K562 (cell line): ENCODE data around the gene CPHXL2. TPM values are rescaled to one million over a fixed set of nuclear protein-coding genes. Genes with fewer than 3 reads are reported as not detected.

Experiments used
- ATAC-seq: fragments of 200-7000 bp; cut with Tn5 transposase; 3 replicates; pipeline ENCODE4 v1.9.1; 2020; ENCODE audit warnings: moderate library complexity
- BruUV-seq: library from RNA; stranded (reverse); fragments of 400-500 nt; replicated peaks from 2 replicates; lab custom pipeline; 2021; lab: Mats Ljungman, UMichigan
- CTCF ChIA-PET: fragments of 300-600 bp; formaldehyde crosslinking; extraction: SDS; loops from one replicate; lab custom pipeline; 2021; ENCODE audit warnings: low intra/inter-chr PET ratio; lab: Yijun Ruan, JAX
- POLR2A ChIA-PET: fragments of 300-600, 350-650 bp; sonication (Branson Sonifier 250); formaldehyde crosslinking; extraction: SDS; loops from one replicate; lab custom pipeline; 2021; ENCODE audit warnings: antibody characterized with exemption, inconsistent platforms; lab: Yijun Ruan, JAX
- DNase-seq, 4 experiments: peaks; one replicate each; pipeline versions ENCODE4 v3.0.0 to v3.0.0-alpha.2; 2011 to 2018; ENCODE audit warnings: low spot score in 3 of 4, mixed read lengths in 3 of 4; ENCODE audit errors: extremely low read depth in 1 of 4
- FAIRE-seq: peaks from 2 replicates; lab custom pipeline; 2011; peaks lifted over from hg19 to GRCh38; lab: Jason Lieb, UNC
- H2AFZ ChIP-seq: 2 replicates; pipeline ENCODE4 v1.6.0; 2011; ENCODE audit warnings: low read depth, low read length, control low read depth, inconsistent platforms
- H3K27ac ChIP-seq: fragments of 200-600 bp; 3 replicates; pipeline ENCODE4 v1.8.0; 2011; ENCODE audit warnings: low read depth, mild to moderate bottlenecking, control low read depth, inconsistent platforms, low read length, moderate library complexity, mixed read lengths; ENCODE audit errors: extremely low read depth
- H3K27me3 ChIP-seq, 2 experiments: fragments of 300-600 bp in 1 of 2; 2 replicates in 1 of 2; 3 replicates in 1 of 2; pipeline versions ENCODE4 v1.6.0 to v1.8.0; 2011; ENCODE audit warnings: inconsistent platforms in 2 of 2, low read length in 2 of 2, mild to moderate bottlenecking in 1 of 2, mixed read lengths in 1 of 2, moderate library complexity in 1 of 2; ENCODE audit not compliant: control insufficient read depth in 2 of 2, insufficient read depth in 2 of 2
- H3K36me3 ChIP-seq: fragments of 300-600 bp; 3 replicates; pipeline ENCODE4 v1.8.0; 2011; ENCODE audit warnings: mild to moderate bottlenecking, low read length, inconsistent platforms; ENCODE audit not compliant: control insufficient read depth, insufficient read depth
- H3K4me1 ChIP-seq, 2 experiments: fragments of 200-600 bp in 1 of 2; replicated peaks in 1 of 2; 2 replicates in 1 of 2; 3 replicates in 1 of 2; pipeline versions ENCODE4 v1.5.1 to v1.8.0; 2011; ENCODE audit warnings: inconsistent platforms in 2 of 2, low read length in 2 of 2, mild to moderate bottlenecking in 1 of 2, mixed read lengths in 1 of 2, moderate library complexity in 1 of 2; ENCODE audit not compliant: control insufficient read depth in 2 of 2, insufficient read depth in 2 of 2
- H3K4me2 ChIP-seq: 2 replicates; pipeline ENCODE4 v1.6.1; 2011; ENCODE audit warnings: low read length, control low read depth, inconsistent platforms, mixed read lengths; ENCODE audit not compliant: insufficient read depth
- H3K4me3 ChIP-seq: fragments of 200-600 bp; sonication (generic), shearing (Covaris generic); 2 replicates; pipeline ENCODE4 v1.5.1; 2016; ENCODE audit warnings: control low read depth, inconsistent platforms
- H3K79me2 ChIP-seq: fragments of 200-600 bp; 3 replicates; pipeline ENCODE4 v1.8.0; 2011; ENCODE audit warnings: low read length, inconsistent platforms; ENCODE audit not compliant: control insufficient read depth, insufficient read depth
- H3K9ac ChIP-seq, 2 experiments: 2 replicates each; pipeline versions ENCODE4 v1.6.0 to v1.6.1; 2011; ENCODE audit warnings: low read depth in 2 of 2, low read length in 2 of 2, control low read depth in 1 of 2, inconsistent platforms in 1 of 2, mild to moderate bottlenecking in 1 of 2, mixed read lengths in 1 of 2; ENCODE audit not compliant: insufficient read depth in 1 of 2
- H3K9me1 ChIP-seq: one replicate; pipeline ENCODE4 v1.6.0; 2011; ENCODE audit warnings: inconsistent platforms, mild to moderate bottlenecking, low read length, moderate library complexity; ENCODE audit not compliant: control insufficient read depth, insufficient read depth
- H3K9me3 ChIP-seq: replicated peaks from 2 replicates; pipeline ENCODE4 v1.5.1; 2011; ENCODE audit warnings: low read depth, low read length, inconsistent platforms; ENCODE audit not compliant: control insufficient read depth, insufficient read depth
- H4K20me1 ChIP-seq: replicated peaks from 2 replicates; pipeline ENCODE4 v1.6.1; 2011; ENCODE audit warnings: low read length, inconsistent platforms, mixed read lengths; ENCODE audit not compliant: control insufficient read depth, insufficient read depth
- CBFA2T3 ChIP-seq: fragments of 450-650 bp; IDR thresholded peaks from 2 replicates; pipeline ENCODE4 v1.6.1; 2017
- CBX3 ChIP-seq, 2 experiments: IDR thresholded peaks; 1 replicate in 1 of 2; 2 replicates in 1 of 2; pipeline ENCODE4 v1.6.1; 2012; ENCODE audit warnings: inconsistent platforms in 2 of 2, low read length in 2 of 2, borderline replicate concordance in 1 of 2, control low read depth in 1 of 2
- CHCHD3 ChIP-seq: fragments of 250-450 bp; sonication (Bioruptor Pico); IDR thresholded peaks from 2 replicates; pipeline ENCODE4 v2.1.2; 2022; ENCODE audit warnings: mild to moderate bottlenecking
- CREM ChIP-seq: IDR thresholded peaks from 2 replicates; pipeline ENCODE4 v1.6.1; 2014; ENCODE audit warnings: antibody characterized with exemption, low read depth
- CTBP1 ChIP-seq: fragments of 450-650 bp; IDR thresholded peaks from 2 replicates; pipeline ENCODE4 v1.6.1; 2016; ENCODE audit warnings: borderline replicate concordance
- FOSL1 ChIP-seq: fragments of 200-800 bp; sonication (Bioruptor generic); conservative IDR thresholded peaks from 2 replicates; pipeline ENCODE4 v1.6.1; 2016; ENCODE audit warnings: missing genetic modification characterization, missing compliant biosample characterization
- FOXM1 ChIP-seq, 2 experiments: fragments of 450-650 bp in 1 of 2; sonication (generic) in 1 of 2; formaldehyde crosslinking in 1 of 2; IDR thresholded peaks; 2 replicates each; pipeline versions ENCODE4 v1.6.1 to v1.9.0; 2017 to 2022; ENCODE audit warnings: low read depth in 2 of 2, mild to moderate bottlenecking in 2 of 2, missing genetic modification reagents in 1 of 2, moderate library complexity in 1 of 2
- HNRNPK ChIP-seq: fragments of 200-400 bp; formaldehyde crosslinking; IDR thresholded peaks from one replicate; pipeline ENCODE4 v1.6.1; 2018; ENCODE audit warnings: mild to moderate bottlenecking, low read depth, low read length; ENCODE audit not compliant: poor library complexity, severe bottlenecking
- IRF9 ChIP-seq: fragments of 450-650 bp; IDR thresholded peaks from 2 replicates; pipeline ENCODE4 v1.6.1; 2016; ENCODE audit warnings: missing biosample characterization, missing genetic modification characterization
- KHSRP ChIP-seq: fragments of 450-650 bp; IDR thresholded peaks from 2 replicates; pipeline ENCODE4 v1.6.1; 2017
- MCM7 ChIP-seq, 2 experiments: fragments of 450-650 bp; IDR thresholded peaks; 2 replicates each; pipeline ENCODE4 v1.6.1; 2016 to 2018
- MTA2 ChIP-seq: fragments of 450-650 bp; IDR thresholded peaks from 2 replicates; pipeline ENCODE4 v1.6.1; 2016; ENCODE audit warnings: low read depth
- POLR2A ChIP-seq: fragments of 450-650 bp; conservative IDR thresholded peaks from 2 replicates; pipeline ENCODE4 v1.6.1; 2016
- POU5F1 ChIP-seq: fragments of 150-350 bp; IDR thresholded peaks from 2 replicates; pipeline ENCODE4 v1.6.1; 2014; ENCODE audit warnings: borderline replicate concordance, low read length, low read depth, mild to moderate bottlenecking; ENCODE audit not compliant: partially characterized antibody
- PPARD ChIP-seq: fragments of 250-450 bp; sonication (Bioruptor Pico); IDR thresholded peaks from 2 replicates; pipeline ENCODE4 v1.8.0; 2022; ENCODE audit warnings: inconsistent platforms, mild to moderate bottlenecking, moderate library complexity
- SMARCE1 ChIP-seq: fragments of 450-650 bp; IDR thresholded peaks from 2 replicates; pipeline ENCODE4 v1.7.1; 2016; ENCODE audit warnings: mild to moderate bottlenecking
- STAT5A ChIP-seq: IDR thresholded peaks from 2 replicates; pipeline ENCODE4 v1.6.1; 2012; ENCODE audit warnings: low read length, inconsistent platforms, borderline replicate concordance
- TRIM24 ChIP-seq, 2 experiments: fragments of 450-650 bp; IDR thresholded peaks; 2 replicates each; pipeline ENCODE4 v1.6.1; 2016
- ZNF277 ChIP-seq: fragments of 250-450 bp; sonication (Bioruptor Pico); IDR thresholded peaks from 2 replicates; pipeline ENCODE4 v1.8.0; 2022; ENCODE audit warnings: inconsistent platforms, mild to moderate bottlenecking, moderate library complexity, borderline replicate concordance
- WGBS: fragments of 100-300 bp; shearing (Covaris generic); methylation state at CpG from one replicate; pipeline ENCODE4 v1.1.6; 2016; ENCODE audit warnings: low coverage, mixed read lengths; ENCODE audit not compliant: insufficient coverage; ENCODE audit errors: missing lambda C conversion rate; 5-methylcytosine and 5-hydroxymethylcytosine counted together
- in situ Hi-C: fragments of 300-500 bp; cut with MboI; formaldehyde crosslinking; loops from 4 replicates; pipeline ENCODE4 v1.15.0; 2018; ENCODE audit warnings: inconsistent platforms, mixed read lengths
- intact Hi-C: fragments of 100-400 bp; cut with micrococcal nuclease; formaldehyde crosslinking; loops from 2 replicates; pipeline ENCODE4 v1.14.2; 2022
- polyA plus RNA-seq, 8 experiments: library from polyadenylated mRNA; depleted of rRNA in 4 of 8; stranded (reverse) in 5 of 8; unstranded in 3 of 8; fragments of >200 nt; fragmentation: Nextera tagmentation in 2 of 8; fragmentation: Illumina TruSeq in 1 of 8; extraction: Ambion mirVana in 2 of 8; extraction: Trizol in 1 of 8; gene quantifications; 2 replicates each; pipeline versions ENCODE4 v1.2.1 to v1.2.3, GENCODE V29; 2011 to 2014; ENCODE audit warnings: inconsistent platforms in 1 of 8, missing spikeins in 1 of 8
- total RNA-seq, 7 experiments: library from RNA; depleted of rRNA in 6 of 7; stranded (reverse); fragments of >200 nt in 6 of 7; fragmentation: Illumina TruSeq in 2 of 7; extraction: Trizol in 2 of 7; gene quantifications; 2 replicates each; pipeline versions ENCODE4 v1.2.1 to v1.2.3, GENCODE V29; 2011 to 2021; ENCODE audit warnings: low replicate concordance in 1 of 7
- TF ChIP-seq, protein P1 (sequence below): fragments of 450-650 bp; IDR thresholded peaks from 2 replicates; pipeline ENCODE4 v1.6.1; 2017; ENCODE audit warnings: antibody characterized with exemption

CPHXL2 gene
- total and polyA plus RNA-seq, 9 of the 15 experiments (the other 6 are each of a cell fraction or from before 2014, with no cell fraction given) = not detected

DNA sequence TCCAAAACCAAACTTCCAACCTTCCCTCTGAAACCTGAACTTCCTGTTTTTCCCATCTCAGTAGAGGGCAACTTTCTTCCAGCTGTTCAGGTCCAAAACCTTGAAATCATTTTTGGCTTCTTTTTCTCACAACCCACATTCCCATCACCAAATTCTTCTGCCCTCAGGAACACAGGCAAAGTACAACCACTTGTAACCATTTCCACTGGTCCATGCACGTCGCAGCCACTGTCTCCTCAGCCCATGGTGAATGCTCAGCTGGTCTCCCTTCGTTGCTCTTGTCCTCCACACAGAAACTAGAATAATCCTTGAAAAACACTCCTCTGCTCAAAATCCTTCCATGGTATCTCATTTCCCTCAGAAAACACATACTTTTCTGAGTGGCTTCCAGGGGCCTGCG is 50.0 kb downstream of the CPHXL2 start (continued):
- TF ChIP-seq HNRNPK (no peak), POLR2A (peak; percentile 46; the same call in 1 of the 2 replicates), ZNF277 (no peak), MCM7 (IDR thresholded peaks at IDR 0.05) (no peak), CHCHD3 (no peak)

DNA sequence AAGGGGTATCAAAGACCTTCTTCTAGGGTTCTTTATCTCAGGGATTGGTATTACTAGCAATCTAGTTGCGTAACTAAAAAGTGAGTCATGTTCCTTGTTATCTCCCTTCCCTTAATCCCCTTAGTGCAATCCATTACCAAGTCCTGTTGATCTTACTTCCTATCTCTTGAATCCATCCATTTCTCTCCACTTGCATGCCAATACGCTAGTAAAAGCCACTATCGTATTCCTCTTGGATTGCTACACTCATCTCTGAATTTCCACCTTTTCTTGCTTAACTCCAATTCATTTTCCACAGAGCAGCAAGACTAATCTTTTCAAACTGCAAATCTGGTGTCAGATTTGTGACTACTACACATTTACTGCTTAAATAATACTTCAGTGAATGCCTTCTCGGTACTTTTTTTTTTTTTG is 51.9 kb downstream of the CPHXL2 start:
- Histone ChIP-seq H3K9me3 (no peaks in the 10 kb centered on the region), H3K9ac (no peak overlapping the region), H2AFZ (no peak overlapping the region), H3K79me2 (peaks cover 14% of the 10 kb centered on the region), H4K20me1 (no peaks in the 10 kb centered on the region), H3K9me1 (no peaks in the 10 kb centered on the region), H3K4me3 (no peak overlapping the region), H3K4me2 (no peak overlapping the region), H3K27me3 (no peaks in the 10 kb centered on the region), H3K4me1 (peaks cover 28 to 37% of the 10 kb centered on the region in 2 experiments), H3K27ac (no peak overlapping the region), H3K36me3 (peaks cover 59% of the 10 kb centered on the region)
- ChIA-PET CTCF (no interaction called here), POLR2A (no interaction called here)
- ATAC-seq = no peak
- peak; percentile 42 to 61 (median 49) for DNase-seq
- WGBS = 7% methylated on average over 4 of the region's 4 CpGs
- in situ Hi-C loops (loop anchor here (25.0 kb wide), 1 partner anchor 1562 kb away; the partner anchor contains the start of genes MON1B and SYCE1L), intact Hi-C loops (loop anchor here (2.0 to 5.0 kb wide), 2 partner anchors 22 to 137 kb away; partner anchors contain the start of genes KARS1 and TERF2IP)
- FAIRE-seq = no peak
- BruUV-seq = no TSS peak
- TF ChIP-seq KHSRP = 0 out of 2 replicates have a peak, but pooled peaks have one; percentile 29
- peak; percentile 72 for TF ChIP-seq MTA2
- TF ChIP-seq POU5F1 = no peak
- 0 out of 3 replicates have a peak, but pooled peaks of 1 of the 2 experiments have one; percentile 15 for TF ChIP-seq CBX3 (IDR thresholded peaks at IDR 0.05; ENCODE audit: borderline replicate concordance in 1 of 2, low read length in 2 of 2)
- TF ChIP-seq, protein P1, sequence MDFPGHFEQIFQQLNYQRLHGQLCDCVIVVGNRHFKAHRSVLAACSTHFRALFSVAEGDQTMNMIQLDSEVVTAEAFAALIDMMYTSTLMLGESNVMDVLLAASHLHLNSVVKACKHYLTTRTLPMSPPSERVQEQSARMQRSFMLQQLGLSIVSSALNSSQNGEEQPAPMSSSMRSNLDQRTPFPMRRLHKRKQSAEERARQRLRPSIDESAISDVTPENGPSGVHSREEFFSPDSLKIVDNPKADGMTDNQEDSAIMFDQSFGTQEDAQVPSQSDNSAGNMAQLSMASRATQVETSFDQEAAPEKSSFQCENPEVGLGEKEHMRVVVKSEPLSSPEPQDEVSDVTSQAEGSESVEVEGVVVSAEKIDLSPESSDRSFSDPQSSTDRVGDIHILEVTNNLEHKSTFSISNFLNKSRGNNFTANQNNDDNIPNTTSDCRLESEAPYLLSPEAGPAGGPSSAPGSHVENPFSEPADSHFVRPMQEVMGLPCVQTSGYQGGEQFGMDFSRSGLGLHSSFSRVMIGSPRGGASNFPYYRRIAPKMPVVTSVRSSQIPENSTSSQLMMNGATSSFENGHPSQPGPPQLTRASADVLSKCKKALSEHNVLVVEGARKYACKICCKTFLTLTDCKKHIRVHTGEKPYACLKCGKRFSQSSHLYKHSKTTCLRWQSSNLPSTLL = no peak
- peak; percentile 99 for TF ChIP-seq FOSL1 (tag)
- TF ChIP-seq STAT5A = peak; percentile 41; the same call in 1 of the 2 replicates
- TF ChIP-seq IRF9 (tag) = peak; percentile 71
- no peak for TF ChIP-seq PPARD (CRISPR knock-in tag)
- TF ChIP-seq CREM = 0 out of 2 replicates have a peak, but pooled peaks have one; percentile 37
- TF ChIP-seq FOXM1 (IDR thresholded peaks at IDR 0.05; ENCODE audit: low read depth) = peak; percentile 38; the same call in 1 of the 2 replicates
- TF ChIP-seq FOXM1 (CRISPR knock-in tag; IDR thresholded peaks at IDR 0.05; ENCODE audit: low read depth) = no peak
- peak; percentile 32; the same call in 1 of the 2 replicates for TF ChIP-seq CTBP1
- peak; percentile 98 for TF ChIP-seq SMARCE1
- peak; percentile 85 to 90 for TF ChIP-seq TRIM24 (IDR thresholded peaks at IDR 0.05)
- peak; percentile 90 for TF ChIP-seq CBFA2T3
